NCI-H2081 treated with DMSO at 0.1 percent for 48 hours (cell line): ENCODE data around the gene CEACAM19.
"Not testable (repeated sequence)": the region's sequence is repeated elsewhere in the genome, so short reads cannot be mapped to it uniquely, and the experiment has no call there.

Experiments used
- DNase-seq: peaks from one replicate; lab custom pipeline; 2025; lab: John Stamatoyannopoulos, UW

Gene CEACAM19, protein sequence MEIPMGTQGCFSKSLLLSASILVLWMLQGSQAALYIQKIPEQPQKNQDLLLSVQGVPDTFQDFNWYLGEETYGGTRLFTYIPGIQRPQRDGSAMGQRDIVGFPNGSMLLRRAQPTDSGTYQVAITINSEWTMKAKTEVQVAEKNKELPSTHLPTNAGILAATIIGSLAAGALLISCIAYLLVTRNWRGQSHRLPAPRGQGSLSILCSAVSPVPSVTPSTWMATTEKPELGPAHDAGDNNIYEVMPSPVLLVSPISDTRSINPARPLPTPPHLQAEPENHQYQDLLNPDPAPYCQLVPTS

DNA sequence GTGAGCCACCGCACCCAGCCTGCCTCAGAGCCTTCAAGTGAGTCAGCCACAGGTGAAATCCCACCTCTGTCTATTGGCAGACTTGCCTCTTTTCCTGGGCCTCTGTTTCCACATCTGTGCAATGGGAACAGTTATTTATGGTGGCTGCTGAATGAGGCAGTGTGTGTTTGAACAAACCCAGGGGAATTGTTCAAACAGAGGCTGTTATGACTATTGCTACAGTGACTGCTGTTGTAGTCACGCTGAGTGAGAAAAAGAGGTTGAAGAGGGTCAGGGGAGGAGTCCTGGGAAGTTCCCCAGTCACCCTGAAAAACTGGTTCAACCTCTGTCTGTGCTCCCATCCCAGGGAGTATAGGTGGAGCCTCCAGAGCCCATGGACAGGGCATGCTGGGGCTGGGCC lies at the start of gene CEACAM19:
TSS of gene CEACAM19 (plus strand) at position 83 of the 400 bp plus-strand sequence. CDS start 450 bp downstream, outside the sequence.
- no peak for DNase-seq

DNA sequence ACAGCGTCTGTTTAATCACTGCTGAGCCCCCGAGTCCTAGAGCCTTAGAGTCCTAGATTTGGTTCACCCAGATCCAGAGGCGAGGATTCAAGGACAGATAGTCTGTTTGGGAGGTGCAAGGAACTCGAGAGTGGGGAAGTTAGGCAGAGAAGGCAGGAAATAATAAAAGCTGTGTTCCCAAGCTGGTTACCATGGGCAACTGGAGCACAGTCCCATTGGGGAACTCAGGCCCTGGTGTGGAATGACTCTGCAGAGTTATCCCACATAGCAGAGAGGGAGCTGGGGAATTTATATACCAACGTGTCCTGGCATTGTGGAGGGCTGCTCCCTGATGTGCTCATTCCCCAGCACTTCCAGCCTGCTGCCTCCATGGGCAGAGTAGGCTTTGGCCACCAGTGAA lies 48.2 kb upstream of the CEACAM19 start:
- no peak for DNase-seq

DNA sequence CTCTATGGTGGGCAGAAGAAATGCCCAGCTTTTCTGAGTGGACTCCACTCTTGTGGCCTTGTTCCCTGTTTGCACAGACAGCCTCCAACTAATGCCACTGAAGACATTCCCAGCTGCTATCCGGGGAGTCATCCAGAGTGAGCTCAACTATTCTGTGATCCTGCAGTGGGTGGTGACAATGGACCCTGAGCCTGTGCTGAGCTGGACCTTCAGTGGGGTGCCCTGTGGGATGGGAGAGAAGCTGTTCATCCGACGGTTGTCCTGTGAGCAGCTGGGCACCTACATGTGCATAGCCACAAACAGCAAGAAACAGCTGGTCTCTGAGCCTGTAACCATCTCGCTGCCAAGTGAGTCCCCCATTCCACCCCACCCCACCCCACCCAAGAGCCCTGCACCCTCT lies 47.7 kb upstream of the CEACAM19 start:
- DNase-seq = no peak

DNA sequence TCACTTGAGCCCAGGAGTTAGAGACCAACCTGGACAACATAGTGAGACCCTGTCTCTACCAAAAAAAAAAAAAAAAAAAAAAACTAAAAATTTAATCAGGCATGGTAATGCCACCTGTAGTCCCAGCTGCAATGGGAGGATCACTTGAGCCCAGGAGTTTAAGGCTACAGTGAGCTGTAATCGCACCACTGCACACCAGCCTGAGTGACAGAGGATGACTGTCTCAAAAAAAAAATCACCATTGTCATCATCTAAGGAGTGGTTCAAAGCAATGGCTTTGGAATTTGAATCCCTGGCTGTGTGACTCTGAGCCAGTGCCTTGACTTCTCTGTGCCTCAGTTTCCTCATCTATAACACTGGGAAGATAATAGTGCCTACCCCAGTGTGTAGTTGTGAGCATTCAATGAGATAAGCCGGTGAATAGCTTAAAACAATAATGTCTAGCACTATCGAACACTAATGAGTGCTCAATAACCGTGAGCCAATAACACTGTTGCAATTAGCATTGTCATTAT lies 46.4 kb upstream of the CEACAM19 start:
- no peak for DNase-seq

DNA sequence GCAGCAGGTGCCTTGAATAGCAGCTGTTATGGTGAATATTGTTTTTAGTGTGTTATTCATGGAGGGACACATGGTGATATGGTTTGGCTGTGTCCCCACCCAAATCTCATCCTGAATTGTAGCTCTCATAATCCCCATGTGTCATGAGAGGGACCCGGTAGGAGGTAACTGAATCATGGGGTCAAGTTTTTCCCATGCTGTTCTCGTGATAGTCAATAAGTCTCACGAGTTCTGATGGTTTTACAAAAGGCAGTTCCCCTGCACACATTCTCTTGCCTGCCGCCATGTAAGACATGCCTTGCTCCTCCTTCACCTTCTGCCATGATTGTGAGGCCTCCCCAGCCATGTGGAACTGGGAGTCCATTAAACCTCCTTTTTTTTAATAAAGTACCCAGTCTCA lies 45.6 kb upstream of the CEACAM19 start:
- not testable (repeated sequence) for DNase-seq

DNA sequence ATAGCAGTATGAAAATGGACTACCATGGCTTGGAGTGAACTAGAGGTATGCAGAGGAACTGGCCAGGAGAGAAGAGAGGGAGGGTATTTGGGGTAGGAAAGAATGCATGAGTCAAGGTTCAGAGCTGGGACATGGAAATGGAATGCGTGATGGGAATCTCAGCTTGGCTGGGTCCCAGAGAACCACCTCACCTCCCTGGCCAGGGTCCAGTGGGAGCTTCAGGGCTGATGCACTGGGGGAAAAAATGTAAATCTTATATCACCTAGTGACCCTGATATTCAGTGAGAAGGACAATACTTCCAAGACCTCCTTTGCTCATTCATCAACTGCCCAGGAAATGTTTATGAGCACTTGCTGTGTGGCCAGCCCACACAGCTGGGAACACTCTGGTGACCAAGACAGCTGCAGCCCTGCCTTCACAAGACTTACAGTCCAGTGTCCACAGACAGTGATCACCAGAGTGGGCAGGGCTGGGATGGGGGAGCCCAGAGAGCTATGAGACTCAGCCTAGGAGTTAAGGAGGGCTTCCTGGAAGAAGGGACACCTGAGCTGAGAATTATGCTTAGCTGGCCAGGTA lies 45.1 kb upstream of the CEACAM19 start:
- no peak for DNase-seq

DNA sequence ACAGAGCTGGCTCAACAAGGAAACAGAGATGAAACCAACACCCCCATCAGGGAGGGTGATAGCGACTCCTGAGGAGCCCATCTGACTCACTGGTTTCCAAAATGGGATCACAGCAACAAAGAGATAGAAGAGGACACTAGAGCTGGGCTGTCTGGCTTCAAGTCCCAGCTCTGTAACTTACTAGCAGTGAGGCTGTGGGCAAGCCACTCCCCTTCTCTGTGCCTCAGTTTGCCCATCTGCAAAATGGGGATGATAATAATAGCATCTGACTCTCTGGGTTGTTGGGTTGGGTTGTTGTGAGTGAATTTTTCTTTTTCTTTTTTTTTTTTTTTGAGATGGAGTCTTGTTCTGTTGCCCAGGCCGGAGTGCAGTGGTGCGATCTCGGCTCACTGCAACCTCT lies 43.7 kb upstream of the CEACAM19 start:
- no peak for DNase-seq

DNA sequence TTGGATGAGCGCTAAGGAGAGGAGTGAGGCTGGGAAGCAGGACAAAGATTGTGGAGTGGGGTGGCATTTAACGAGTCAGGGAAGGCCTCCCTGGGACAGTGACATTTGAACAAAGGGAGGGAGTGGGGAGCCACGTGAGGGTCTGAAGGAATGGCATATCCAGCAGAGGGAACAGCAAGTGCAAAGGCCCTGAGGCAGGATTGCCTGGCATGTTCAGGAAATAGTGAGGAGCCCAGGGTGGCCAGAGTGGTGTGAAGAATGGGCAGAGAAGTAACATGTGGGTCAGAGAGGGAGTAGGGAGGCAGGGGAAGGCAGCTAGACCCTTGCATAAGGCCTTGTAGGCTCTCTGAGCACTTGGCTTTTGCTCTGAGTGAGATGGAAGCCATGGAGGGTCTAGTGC lies 42.5 kb upstream of the CEACAM19 start:
- DNase-seq = no peak

DNA sequence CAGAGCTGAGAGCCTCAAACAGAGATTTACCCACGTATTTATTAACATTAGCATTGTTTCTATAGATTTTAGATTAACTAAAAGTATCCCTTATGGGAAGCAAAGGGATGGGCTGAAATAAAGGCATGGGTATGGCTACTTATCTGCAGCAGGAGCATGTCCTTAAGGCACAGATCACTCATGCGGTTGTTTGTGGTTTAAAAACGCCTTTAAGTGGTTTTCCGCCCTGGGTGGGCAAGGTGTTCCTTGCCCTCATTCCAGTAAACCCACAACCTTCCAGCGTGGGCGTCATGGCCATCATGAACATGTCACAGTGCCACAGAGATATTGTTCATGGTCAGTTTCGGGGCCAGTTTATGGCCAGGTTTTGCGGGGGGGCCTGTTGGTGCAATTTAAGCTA lies 39.7 kb upstream of the CEACAM19 start:
- not testable (repeated sequence) for DNase-seq

DNA sequence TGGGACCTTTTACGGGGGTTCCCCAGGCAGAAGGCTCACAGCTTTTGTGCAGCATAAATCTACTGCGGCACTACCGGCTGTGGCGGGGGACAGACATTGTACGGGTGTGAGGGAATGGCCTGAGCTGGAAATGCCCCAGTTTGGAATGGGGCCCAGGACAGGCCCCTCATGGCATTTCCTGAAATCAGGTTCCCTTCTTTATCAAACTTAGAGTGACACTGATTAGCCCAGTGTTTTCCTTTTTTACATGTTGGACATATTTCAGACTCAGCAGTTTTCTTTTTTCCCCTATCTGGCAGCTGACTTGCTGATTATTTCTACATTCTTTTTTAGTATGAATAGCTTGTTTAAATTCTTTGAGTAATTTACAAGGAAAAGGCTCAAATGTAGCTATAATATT lies 37.2 kb upstream of the CEACAM19 start:
- not testable (repeated sequence) for DNase-seq

DNA sequence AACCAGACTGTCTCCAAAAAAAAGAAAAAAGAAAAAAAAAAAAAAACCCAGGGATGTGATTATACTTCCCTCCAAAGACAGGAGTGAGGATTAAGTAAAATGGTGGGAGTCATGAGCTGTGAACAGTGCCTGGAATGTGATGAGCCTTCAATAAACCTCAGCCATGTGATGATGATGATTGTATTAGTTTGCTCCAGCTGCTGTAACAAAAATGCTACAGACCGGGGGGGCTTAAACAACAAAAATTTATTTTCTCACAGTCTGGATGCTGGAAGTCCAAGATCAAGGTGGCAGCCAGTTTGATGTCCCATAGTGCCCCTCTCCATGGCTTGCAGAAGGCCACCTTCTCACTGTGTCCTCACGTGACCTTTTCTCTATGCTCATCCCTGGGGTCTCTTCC lies 36.5 kb upstream of the CEACAM19 start:
- DNase-seq = no peak

DNA sequence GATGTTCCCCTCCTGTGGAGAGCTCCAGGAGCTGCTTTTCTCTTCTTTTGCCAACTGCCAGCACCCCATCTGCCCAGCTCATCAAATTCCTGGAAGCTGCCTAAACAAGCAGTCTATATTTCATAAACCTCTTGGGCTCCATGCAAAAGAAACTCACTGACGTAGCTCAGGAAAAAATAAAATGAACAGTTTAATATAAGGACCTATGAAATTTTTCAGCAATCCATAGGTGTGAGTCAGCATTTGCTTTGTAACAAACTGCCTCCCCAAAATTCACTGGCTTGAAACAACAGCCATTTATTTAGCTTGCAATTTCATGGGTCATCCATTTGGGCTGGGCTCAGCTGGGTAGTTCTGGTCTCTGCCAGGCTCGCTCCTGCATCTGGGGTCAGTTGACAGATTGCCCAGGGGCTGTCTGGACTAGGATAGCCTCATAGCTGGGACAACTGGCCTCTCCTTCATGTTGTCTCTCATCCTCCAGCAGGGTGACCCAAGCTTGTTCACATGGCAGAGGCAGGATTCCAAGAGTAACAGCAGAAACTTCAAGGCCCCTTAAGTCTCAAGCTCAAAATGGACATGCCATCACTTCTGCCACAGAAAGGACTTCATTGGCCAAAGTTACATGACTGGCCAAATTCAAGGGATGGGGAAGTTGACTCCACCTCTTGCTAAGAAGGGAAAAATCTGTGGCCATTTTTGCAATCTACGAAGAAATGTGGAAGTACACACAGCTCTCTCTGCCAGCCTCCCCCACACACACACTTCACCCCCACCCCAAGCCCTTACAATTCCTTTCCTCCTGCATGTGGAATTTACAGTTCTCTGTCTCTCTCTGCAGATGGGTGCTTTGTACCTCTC lies 35.5 kb upstream of the CEACAM19 start:
- DNase-seq = no peak

DNA sequence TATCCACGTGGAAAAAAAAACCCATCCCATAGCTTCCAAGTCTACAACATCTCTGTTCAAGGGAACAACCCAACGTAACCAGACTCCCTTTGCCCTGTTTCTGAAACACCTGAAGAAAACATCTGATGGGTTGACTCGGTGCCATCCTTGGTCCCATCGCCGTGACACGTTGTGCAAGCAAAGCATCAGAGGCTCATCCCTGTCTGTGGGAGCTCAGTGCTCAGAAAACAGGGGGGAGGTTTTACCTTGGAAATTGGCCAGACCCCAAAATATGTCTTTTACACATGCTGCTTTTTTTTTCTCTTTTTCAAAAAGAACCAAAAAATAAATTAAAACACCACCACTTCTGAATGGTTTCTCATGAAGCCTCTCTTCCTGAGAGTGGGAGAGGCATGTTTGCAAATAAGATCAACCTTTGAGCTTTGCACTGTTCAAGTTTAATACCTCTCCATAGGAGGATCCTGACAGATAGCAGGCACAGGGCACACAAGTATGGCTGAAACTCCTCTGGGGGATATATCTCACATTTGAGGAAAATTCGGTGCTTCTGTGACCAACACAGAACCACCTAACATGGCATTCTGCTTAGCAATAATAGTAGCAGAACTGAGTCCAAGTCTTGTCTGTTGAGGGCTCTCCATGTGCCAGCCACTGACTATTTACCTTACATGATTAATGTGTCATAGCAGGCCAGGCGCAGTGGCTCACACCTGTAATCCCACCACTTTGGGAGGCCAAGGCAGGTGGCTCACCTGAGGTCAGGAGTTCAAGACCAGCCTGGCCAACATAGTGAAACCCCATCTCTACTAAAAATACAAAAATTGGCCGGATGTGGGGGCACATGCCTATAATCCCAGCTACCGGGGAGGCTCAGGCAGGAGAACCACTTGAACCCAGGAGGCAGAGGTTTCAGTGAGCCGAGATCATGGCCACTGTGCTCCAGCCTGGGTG lies 34.6 kb upstream of the CEACAM19 start:
- no peak for DNase-seq

DNA sequence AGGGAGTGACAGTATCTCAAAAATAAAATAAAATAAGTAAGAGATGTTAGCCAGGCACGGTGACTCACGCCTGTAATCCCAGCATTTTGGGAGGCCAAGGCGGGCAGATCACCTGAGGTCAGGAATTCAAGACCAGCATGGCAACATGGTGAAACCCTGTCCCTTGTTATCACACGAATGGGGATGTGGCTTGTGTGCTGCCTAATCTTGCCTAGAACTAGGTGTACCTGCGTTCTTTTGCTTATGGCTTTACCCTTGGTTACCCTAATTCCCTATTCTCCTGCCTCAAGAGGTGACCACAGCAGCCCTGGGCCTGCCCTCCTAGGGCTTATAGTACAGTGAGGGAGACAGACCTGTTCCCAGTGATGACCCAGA lies 33.9 kb upstream of the CEACAM19 start:
- DNase-seq = no peak

DNA sequence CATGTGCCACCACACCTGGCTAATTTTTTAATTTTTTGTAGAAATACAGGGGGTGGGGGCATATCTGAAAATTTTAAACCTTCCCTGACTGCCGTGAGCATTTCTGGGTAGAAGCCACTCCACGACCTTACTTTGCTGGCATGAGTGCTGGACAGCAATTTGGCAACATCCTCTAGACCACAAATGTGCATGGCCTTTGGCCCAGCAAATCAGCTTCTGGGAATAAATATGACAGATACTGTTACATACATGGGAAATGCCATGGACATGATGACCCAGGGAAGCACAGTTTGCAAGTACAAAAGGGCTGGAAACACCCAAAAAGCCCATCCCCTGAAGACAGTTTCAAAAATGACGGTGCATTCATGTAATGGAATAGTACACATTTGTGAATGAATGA lies 30.8 kb upstream of the CEACAM19 start:
- DNase-seq = no peak

DNA sequence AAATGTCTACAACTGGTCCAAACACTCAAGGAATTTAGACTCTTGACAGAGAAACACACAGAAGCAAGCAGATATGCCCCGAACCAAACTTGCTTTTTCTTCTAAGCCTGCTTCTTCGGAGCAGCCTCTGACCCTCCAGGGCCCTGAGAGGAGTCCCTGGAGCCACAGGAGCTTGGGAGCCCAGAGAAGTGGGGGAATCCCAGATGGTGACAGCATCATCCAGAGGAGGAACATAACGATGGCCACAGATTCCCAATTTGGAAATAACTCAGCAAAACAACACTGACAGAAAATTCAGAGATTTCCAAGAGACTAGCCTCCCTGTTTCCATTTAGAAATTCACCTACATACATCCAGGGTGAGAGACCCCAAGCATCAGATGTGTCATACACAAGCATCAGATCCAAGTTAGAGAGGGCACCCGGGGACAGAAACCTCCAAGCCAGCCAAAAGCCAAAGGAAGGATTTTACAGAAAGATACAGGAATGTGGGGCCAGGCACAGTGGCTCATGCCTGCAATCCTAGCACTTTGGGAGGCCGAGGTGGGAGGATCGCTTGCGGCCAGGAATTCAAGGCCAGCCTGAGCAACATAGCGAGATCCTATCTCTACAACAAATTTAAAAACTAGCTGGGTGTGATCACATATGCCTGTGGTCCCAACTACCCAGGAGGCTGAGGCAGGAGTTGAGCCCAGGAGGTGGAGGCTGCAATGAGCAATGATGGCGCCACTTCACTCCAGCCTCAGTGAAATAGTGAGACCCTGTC lies 29.6 kb upstream of the CEACAM19 start:
- no peak for DNase-seq

DNA sequence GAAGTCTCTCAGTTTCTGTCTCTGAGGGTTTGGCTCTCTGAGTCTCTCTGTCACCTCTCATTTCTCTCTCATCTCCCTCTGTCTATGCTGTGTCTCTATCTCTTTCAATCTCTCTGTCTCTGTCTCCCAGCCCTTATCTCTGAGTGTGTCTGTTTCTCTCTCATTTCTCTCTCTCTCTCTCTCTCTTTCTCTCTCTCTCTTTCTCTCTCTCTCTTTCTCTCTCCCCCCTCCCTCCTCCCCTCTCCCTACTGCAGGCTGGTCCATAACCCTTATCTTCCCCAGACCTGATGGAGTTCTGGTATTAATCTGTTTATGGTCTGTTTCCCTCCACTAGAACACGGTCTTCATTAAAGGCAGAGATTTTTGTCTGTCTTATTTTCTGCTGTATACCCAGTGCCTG lies 28.9 kb upstream of the CEACAM19 start:
- DNase-seq = no peak

DNA sequence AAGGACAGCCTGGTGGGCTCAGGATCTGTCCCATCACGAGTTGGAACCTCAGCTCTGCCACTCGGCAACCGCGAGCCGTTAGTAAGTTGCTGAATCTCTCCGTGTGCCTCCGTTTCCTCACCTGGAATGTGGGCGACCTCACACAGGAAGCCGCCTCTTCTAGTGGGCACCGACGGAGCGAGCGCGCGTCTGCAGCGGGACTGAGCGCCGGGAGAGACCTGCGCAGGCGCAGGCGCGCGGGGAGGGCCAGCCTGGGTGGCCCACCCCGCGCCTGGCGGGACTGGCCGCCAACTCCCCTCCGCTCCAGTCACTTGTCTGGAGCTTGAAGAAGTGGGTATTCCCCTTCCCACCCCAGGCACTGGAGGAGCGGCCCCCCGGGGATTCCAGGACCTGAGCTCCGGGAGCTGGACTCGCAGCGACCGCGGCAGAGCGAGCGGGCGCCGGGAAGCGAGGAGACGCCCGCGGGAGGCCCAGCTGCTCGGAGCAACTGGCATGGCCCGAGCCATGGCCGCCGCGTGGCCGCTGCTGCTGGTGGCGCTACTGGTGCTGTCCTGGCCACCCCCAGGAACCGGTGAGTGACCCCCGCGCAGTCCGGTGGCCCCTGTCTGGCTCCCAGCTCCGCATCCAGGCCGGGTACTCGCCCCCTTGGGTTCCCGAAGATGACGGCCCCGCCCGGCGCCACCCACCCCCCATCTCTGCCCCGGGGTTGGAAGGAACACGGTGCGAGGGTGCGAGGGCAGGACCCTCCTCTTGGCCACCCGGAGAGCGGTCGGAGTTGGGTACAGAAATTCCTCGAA lies 27.5 kb upstream of the CEACAM19 start, which contains the start of gene PVR:
TSS of gene PVR (plus strand) at position 306 of the 797 bp plus-strand sequence. CDS start at position 493, 187 bp downstream.
- no peak for DNase-seq

DNA sequence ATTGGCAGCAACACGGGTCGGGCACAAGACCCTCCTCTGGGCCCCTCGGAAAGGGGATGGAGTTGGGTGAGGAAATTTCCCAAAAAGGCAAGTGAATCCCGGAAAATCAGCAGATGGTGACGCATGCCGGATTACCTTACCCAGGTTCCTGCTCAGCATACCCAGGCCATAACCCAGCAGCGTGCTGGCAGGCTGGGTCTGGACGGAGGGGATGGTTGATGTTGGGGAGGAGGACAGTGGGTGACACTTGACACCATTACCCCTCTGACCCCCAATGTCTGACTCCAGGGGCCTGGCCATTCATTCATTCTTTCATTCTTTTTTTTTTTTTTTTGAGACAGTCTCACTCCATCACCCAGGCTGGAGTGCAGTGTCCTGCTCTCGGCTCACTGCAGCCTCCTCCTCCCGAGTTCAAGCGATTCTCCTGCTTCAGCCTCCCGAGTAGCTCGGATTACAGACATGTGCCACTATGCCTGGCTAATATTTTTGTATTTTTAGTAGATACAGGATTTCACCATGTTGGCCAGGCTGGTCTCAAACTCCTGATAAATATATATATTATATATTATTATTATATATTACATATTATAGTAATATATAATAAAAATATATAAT lies 26.8 kb upstream of the CEACAM19 start:
- no peak for DNase-seq
